ENCODE results near the gene CFAP54. TPM values are rescaled to one million over a fixed set of nuclear protein-coding genes. Genes with fewer than 3 reads are reported as not detected.

Gene CFAP54
- polyA plus RNA-seq, 1 of the 3 experiments (the other 2 are of a cell fraction), result 0.87 TPM

- H3K9me2 ChIP-seq, result no peaks in the 10 kb centered on the region
- DNase-seq, result no peak
- peak overlapping the region; percentile 65; the same call in 1 of the 2 replicates for H2AFZ ChIP-seq (ENCODE audit: low read depth)
- peak overlapping the region; percentile 18; the same call in 1 of the 2 replicates for H3K4me2 ChIP-seq
- peaks cover 6 to 9% of the 10 kb centered on the region in 2 experiments; a peak in 2 of 4 replicates for H3K4me1 ChIP-seq (ENCODE audit: control insufficient read depth in 1 of 2, insufficient read depth in 2 of 2, low read depth in 1 of 2, low read length in 1 of 2)
- H3K79me2 ChIP-seq (ENCODE audit: insufficient read depth), result no peaks in the 10 kb centered on the region
- H3K27ac ChIP-seq (ENCODE audit: low read depth in 2 of 2, low read length in 1 of 2), result peak overlapping the region; percentile 14 to 34; a peak in 3 of 4 replicates
- no peaks in the 10 kb centered on the region for H4K20me1 ChIP-seq (ENCODE audit: insufficient read depth)
- peaks cover 14% of the 10 kb centered on the region for H3F3A ChIP-seq (replicated peaks; ENCODE audit: insufficient read depth)
- POLR2A ChIA-PET, result no interaction called here
- WGBS (ENCODE audit: low lambda C conversion rate), result 42% methylated on average over 3 of the region's 3 CpGs
- H3K36me3 ChIP-seq (replicated peaks in 1 of 2; ENCODE audit: control insufficient read depth in 1 of 2, insufficient read depth in 2 of 2, low read length in 1 of 2), result no peaks in the 10 kb centered on the region
- no peak overlapping the region for H3K9ac ChIP-seq
- H3K9me3 ChIP-seq, result no peaks in the 10 kb centered on the region; the same call in 1 of the 2 replicates
- no peak overlapping the region for H3K4me3 ChIP-seq (ENCODE audit: low read depth in 2 of 2, low read length in 1 of 2)
- CTCF ChIA-PET, result interaction anchor here (1.0 to 1.4 kb wide), 2 partner anchors 10 to 12 kb away, joined by 3 to 4 read pairs; no protein-coding TSS in a partner anchor
- TF ChIP-seq CTCF (IDR thresholded peaks at IDR 0.05) (peak; percentile 47), RAD21 (IDR thresholded peaks at IDR 0.05; ENCODE audit: low read length) (peak; percentile 41), GATA2 (CRISPR knock-in tag; IDR thresholded peaks at IDR 0.05) (no peak)
- no peaks in the 10 kb centered on the region for H3K27me3 ChIP-seq (ENCODE audit: insufficient read depth)
Measured at GRCh38 chr12:96500693-96501092, 11.3 kb downstream of the CFAP54 start.

DNA sequence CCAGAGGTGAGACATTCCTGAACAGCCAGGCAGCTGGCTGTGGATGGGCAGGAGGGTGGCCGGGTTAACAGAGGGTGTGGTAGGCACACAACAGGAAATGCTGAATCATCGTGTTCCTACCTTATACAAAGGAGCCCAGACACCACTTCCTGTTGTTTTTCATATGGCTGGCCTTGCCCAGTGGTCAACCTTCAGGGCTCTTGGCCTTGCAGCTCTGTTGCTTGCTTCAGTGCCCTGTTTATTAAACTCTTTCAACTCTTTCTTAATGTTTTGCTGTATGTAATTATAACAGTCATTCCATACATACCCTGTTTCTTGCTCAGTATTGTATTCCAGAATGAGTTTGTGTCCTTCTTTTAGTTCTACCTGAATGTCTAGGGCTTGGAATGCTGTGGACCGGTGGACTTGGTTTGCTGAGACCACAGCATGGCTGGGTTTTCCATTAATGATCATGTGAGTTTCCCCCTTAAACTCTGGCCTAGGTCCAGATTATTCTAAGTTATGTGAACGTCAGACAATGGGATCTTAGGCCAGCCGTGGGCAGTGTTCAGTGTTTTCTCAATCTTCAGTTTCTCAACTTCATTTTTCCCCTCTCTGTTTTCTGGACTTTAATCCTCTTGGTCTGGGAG lies 11.9 kb downstream of the CFAP54 start:
- Histone ChIP-seq H3K4me3 (ENCODE audit: low read depth in 2 of 2, low read length in 1 of 2) (no peak overlapping the region), H3K27ac (ENCODE audit: low read depth in 2 of 2, low read length in 1 of 2) (peak overlapping the region; percentile 14 to 34; a peak in 3 of 4 replicates), H3K9me2 (no peaks in the 10 kb centered on the region), H2AFZ (ENCODE audit: low read depth) (peak overlapping the region; percentile 65; the same call in 1 of the 2 replicates), H3K9ac (no peak overlapping the region), H3K4me2 (peak overlapping the region; percentile 18; the same call in 1 of the 2 replicates), H4K20me1 (ENCODE audit: insufficient read depth) (no peaks in the 10 kb centered on the region), H3K36me3 (replicated peaks in 1 of 2; ENCODE audit: control insufficient read depth in 1 of 2, insufficient read depth in 2 of 2, low read length in 1 of 2) (no peaks in the 10 kb centered on the region), H3K4me1 (ENCODE audit: control insufficient read depth in 1 of 2, insufficient read depth in 2 of 2, low read depth in 1 of 2, low read length in 1 of 2) (peaks cover 6 to 9% of the 10 kb centered on the region in 2 experiments; a peak in 2 of 4 replicates), H3K79me2 (ENCODE audit: insufficient read depth) (no peaks in the 10 kb centered on the region), H3K9me3 (no peaks in the 10 kb centered on the region), H3K27me3 (ENCODE audit: insufficient read depth) (no peaks in the 10 kb centered on the region), H3F3A (replicated peaks; ENCODE audit: insufficient read depth) (peaks cover 14% of the 10 kb centered on the region)
- DNase-seq, result peak; percentile 15
- TF ChIP-seq USF1 (IDR thresholded peaks at IDR 0.05; ENCODE audit: borderline replicate concordance, low read depth) (no peak), EP300 (IDR thresholded peaks at IDR 0.05; ENCODE audit: borderline replicate concordance in 1 of 2, low read depth in 1 of 2, low read length in 1 of 2) (no peak), CTCF (IDR thresholded peaks at IDR 0.05) (no peak), FOSL2 (IDR thresholded peaks at IDR 0.05; ENCODE audit: borderline replicate concordance, low read depth) (peak; percentile 34; the same call in 1 of the 2 replicates), CHD2 (IDR thresholded peaks at IDR 0.05; ENCODE audit: low read length, partially characterized antibody) (no peak), SIN3A (IDR thresholded peaks at IDR 0.05; ENCODE audit: borderline replicate concordance, low read depth, low read length) (no peak), EZH2phosphoT487 (IDR thresholded peaks at IDR 0.05; ENCODE audit: borderline replicate concordance, low read depth) (no peak), GABPA (IDR thresholded peaks at IDR 0.05; ENCODE audit: low read depth) (peak; percentile 46), MXI1 (IDR thresholded peaks at IDR 0.05; ENCODE audit: low read depth, low read length) (no peak), TCF12 (IDR thresholded peaks at IDR 0.05) (peak; percentile 33; the same call in 1 of the 2 replicates), POLR2AphosphoS5 (IDR thresholded peaks at IDR 0.05; ENCODE audit: low read depth, low read length) (no peak)
- TF ChIP-seq, protein P1, sequence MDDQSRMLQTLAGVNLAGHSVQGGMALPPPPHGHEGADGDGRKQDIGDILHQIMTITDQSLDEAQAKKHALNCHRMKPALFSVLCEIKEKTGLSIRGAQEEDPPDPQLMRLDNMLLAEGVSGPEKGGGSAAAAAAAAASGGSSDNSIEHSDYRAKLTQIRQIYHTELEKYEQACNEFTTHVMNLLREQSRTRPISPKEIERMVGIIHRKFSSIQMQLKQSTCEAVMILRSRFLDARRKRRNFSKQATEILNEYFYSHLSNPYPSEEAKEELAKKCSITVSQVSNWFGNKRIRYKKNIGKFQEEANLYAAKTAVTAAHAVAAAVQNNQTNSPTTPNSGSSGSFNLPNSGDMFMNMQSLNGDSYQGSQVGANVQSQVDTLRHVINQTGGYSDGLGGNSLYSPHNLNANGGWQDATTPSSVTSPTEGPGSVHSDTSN (IDR thresholded peaks at IDR 0.05), result no peak
- POLR2A ChIA-PET, result no interaction called here
- WGBS (ENCODE audit: low lambda C conversion rate), result 67% methylated on average over 5 of the region's 5 CpGs
- CTCF ChIA-PET, result interaction anchor here (1.0 to 1.4 kb wide), 3 partner anchors 10 to 100 kb away, joined by 3 to 4 read pairs (median 3); no protein-coding TSS in a partner anchor
